Prostate gland (tissue), 2 donors: ENCODE measurements around the gene PPP4R4. TPM values are rescaled to one million over a fixed set of nuclear protein-coding genes. Genes with fewer than 3 reads are reported as not detected.
"Not testable (repeated sequence)": the region's sequence is repeated elsewhere in the genome, so short reads cannot be mapped to it uniquely, and the experiment has no call there.

Source experiments
- DNase-seq: peaks from one replicate; pipeline ENCODE4 v3.0.0-alpha.2; 2019; ENCODE audit warnings: low spot score
- H3K27ac ChIP-seq, 2 donors: fragments of 200-600 bp; sonication (generic); 2 replicates each; pipeline ENCODE4 v1.5.1; 2017 to 2019
- H3K27me3 ChIP-seq: fragments of 200-600 bp; sonication (generic); replicated peaks from 2 replicates; pipeline ENCODE4 v1.5.1; 2019; ENCODE audit not compliant: insufficient read depth
- H3K36me3 ChIP-seq, 2 donors: fragments of 200-600 bp; sonication (generic); 1 replicate in 1 of 2; 2 replicates in 1 of 2; pipeline versions ENCODE4 v1.5.1 to v1.8.1; 2017 to 2019
- H3K4me1 ChIP-seq: fragments of 200-600 bp; sonication (generic); replicated peaks from 2 replicates; pipeline ENCODE4 v1.5.1; 2019
- H3K4me3 ChIP-seq, 2 donors: fragments of 200-600 bp; sonication (generic); 2 replicates each; pipeline ENCODE4 v1.5.1; 2017 to 2019
- H3K9me3 ChIP-seq: fragments of 200-600 bp; sonication (generic); 2 replicates; pipeline ENCODE4 v1.5.1; 2017
- POLR2A ChIP-seq: fragments of 450-650 bp; IDR thresholded peaks from one replicate; pipeline ENCODE4 v1.6.1; 2016; ENCODE audit warnings: antibody characterized with exemption, mild to moderate bottlenecking
- POLR2AphosphoS5 ChIP-seq: sonication (generic); formaldehyde crosslinking; IDR thresholded peaks from one replicate; pipeline ENCODE4 v1.6.1; 2017; ENCODE audit warnings: antibody characterized with exemption
- WGBS: methylation state at CpG from one replicate; pipeline ENCODE4 v1.1.5; 2018; 5-methylcytosine and 5-hydroxymethylcytosine counted together
- intact Hi-C: fragments of 100-400 bp; cut with DNase I; formaldehyde crosslinking; loops from one replicate; pipeline ENCODE4 v1.14.2; 2022
- total RNA-seq, 2 donors: library from RNA; depleted of rRNA; stranded (reverse); fragments of >200 nt; gene quantifications; one replicate each; pipeline ENCODE4 v1.1.0, GENCODE V29; 2016
- TF ChIP-seq, protein P1 (sequence below), 4 experiments: fragments of 200-600 bp in 2 of 4; fragments of 450-650 bp in 2 of 4; sonication (generic) in 2 of 4; IDR thresholded peaks; 1 replicate in 3 of 4; 2 replicates in 1 of 4; pipeline ENCODE4 v1.5.1; 2016 to 2019; ENCODE audit warnings: antibody characterized with exemption in 4 of 4, mild to moderate bottlenecking in 2 of 4, moderate library complexity in 2 of 4

PPP4R4 gene
- total RNA-seq, 2 donors from 2014 or later: 0.32 to 9.5 TPM

GRCh38 chr14:94153750-94154342 lies 20.3 kb upstream of the PPP4R4 start:
- no peaks in the 10 kb centered on the region for H3K27me3 ChIP-seq
- no peaks in the 10 kb centered on the region for H3K36me3 ChIP-seq
- no peaks in the 10 kb centered on the region for H3K9me3 ChIP-seq
- DNase-seq: no peak
- H3K4me3 ChIP-seq: no peak overlapping the region
- no peak overlapping the region for H3K27ac ChIP-seq
- WGBS: 90% methylated on average over 6 of the region's 6 CpGs
- TF ChIP-seq, protein P1, sequence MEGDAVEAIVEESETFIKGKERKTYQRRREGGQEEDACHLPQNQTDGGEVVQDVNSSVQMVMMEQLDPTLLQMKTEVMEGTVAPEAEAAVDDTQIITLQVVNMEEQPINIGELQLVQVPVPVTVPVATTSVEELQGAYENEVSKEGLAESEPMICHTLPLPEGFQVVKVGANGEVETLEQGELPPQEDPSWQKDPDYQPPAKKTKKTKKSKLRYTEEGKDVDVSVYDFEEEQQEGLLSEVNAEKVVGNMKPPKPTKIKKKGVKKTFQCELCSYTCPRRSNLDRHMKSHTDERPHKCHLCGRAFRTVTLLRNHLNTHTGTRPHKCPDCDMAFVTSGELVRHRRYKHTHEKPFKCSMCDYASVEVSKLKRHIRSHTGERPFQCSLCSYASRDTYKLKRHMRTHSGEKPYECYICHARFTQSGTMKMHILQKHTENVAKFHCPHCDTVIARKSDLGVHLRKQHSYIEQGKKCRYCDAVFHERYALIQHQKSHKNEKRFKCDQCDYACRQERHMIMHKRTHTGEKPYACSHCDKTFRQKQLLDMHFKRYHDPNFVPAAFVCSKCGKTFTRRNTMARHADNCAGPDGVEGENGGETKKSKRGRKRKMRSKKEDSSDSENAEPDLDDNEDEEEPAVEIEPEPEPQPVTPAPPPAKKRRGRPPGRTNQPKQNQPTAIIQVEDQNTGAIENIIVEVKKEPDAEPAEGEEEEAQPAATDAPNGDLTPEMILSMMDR (IDR thresholded peaks at IDR 0.05): no peak
- TF ChIP-seq POLR2A (no peak), POLR2AphosphoS5 (no peak)
- no peaks in the 10 kb centered on the region for H3K4me1 ChIP-seq
- intact Hi-C loops: no loop called here

DNA sequence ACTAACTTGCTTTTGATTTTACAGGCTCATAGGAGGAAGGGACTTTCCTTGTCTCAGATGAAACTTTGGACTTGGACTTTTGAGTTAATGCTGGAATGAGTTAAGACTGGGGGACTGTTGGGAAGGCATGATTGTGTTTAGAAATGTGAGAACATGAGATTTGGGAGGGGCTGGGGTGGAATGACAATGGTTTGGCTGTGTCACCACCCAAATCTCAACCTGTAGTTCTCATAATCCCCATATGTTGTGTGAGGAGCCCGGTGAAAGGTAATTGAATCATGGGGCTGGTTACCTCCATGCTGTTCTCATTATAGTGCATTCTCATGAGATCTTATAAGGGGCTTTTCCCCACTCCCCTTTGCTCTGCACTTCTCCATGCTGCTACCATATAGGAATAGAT lies 18.0 kb upstream of the PPP4R4 start:
- H3K4me3 ChIP-seq, H3K27me3 ChIP-seq, intact Hi-C loops, H3K4me1 ChIP-seq, H3K36me3 ChIP-seq, DNase-seq, H3K27ac ChIP-seq, H3K9me3 ChIP-seq: not testable (repeated sequence)
- 93% methylated on average over 1 of the region's 1 CpG for WGBS

- H3K27me3 ChIP-seq: no peaks in the 10 kb centered on the region
- TF ChIP-seq, protein P1 (IDR thresholded peaks at IDR 0.05): no peak
- TF ChIP-seq POLR2AphosphoS5 (no peak), POLR2A (no peak)
- no peaks in the 10 kb centered on the region for H3K9me3 ChIP-seq
- H3K27ac ChIP-seq: no peak overlapping the region
- no peaks in the 10 kb centered on the region for H3K36me3 ChIP-seq
- H3K4me1 ChIP-seq: peaks cover 1% of the 10 kb centered on the region
- no peak overlapping the region for H3K4me3 ChIP-seq
- intact Hi-C loops: no loop called here
- no peak for DNase-seq
Measured at GRCh38 chr14:94157197-94157596, 16.9 kb upstream of the PPP4R4 start.

DNA sequence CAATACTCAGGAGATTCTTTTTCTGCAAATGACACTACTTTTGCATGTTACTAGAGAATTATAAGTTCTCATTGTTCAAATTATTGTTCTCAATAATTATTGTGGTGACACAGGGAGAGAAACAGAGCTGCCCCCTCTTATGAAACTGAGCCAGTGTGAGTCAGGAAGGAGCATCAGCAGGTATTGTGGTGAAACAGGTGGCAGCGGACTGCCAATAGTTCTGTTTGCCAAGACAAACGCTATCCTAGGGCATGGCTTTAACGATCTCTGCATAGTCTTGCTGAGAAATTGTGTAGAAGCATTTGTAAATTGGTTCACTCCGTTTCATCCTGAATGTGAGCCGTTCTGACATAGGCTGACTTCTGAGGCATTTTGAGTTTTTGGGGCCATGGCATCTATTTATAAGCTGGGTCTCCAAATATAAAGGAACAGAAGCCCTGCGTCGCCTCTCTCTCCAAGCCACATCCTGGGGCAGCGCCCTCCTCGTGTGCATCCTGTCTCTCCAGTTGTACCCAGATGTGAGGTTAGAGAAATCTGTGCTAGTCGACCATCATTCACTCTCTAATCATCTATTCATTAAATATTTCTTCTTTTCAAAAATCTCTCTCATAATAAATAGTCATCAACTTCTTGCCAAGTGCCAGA lies 15.8 kb upstream of the PPP4R4 start:
- Histone ChIP-seq H3K36me3 (no peaks in the 10 kb centered on the region), H3K27ac (no peak overlapping the region), H3K9me3 (no peaks in the 10 kb centered on the region), H3K27me3 (no peaks in the 10 kb centered on the region), H3K4me1 (peaks cover 2% of the 10 kb centered on the region), H3K4me3 (no peak overlapping the region)
- DNase-seq: no peak
- intact Hi-C loops: no loop called here
- TF ChIP-seq POLR2AphosphoS5: no peak
- TF ChIP-seq POLR2A: no peak
- TF ChIP-seq, protein P1 (IDR thresholded peaks at IDR 0.05): no peak
- WGBS: 40% methylated on average over 10 of the region's 10 CpGs

GRCh38 chr14:94161058-94161457 lies 13.1 kb upstream of the PPP4R4 start:
- intact Hi-C loops: no loop called here
- no peak overlapping the region for H3K4me3 ChIP-seq
- H3K27me3 ChIP-seq: no peaks in the 10 kb centered on the region
- no peaks in the 10 kb centered on the region for H3K36me3 ChIP-seq
- peaks cover 2% of the 10 kb centered on the region for H3K4me1 ChIP-seq
- TF ChIP-seq POLR2AphosphoS5: no peak
- TF ChIP-seq, protein P1 (IDR thresholded peaks at IDR 0.05): no peak
- TF ChIP-seq POLR2A: no peak
- no peak overlapping the region for H3K27ac ChIP-seq
- no peaks in the 10 kb centered on the region for H3K9me3 ChIP-seq
- no peak for DNase-seq
- 52% methylated on average over 2 of the region's 2 CpGs for WGBS
